Subcutaneous abdominal adipose tissue (tissue), 5 donors: ENCODE measurements around the gene MTRF1.

Experiments
- H3K27ac ChIP-seq: one replicate; pipeline ENCODE4 v1.7.0; 2013; ENCODE audit warnings: low read depth, mild to moderate bottlenecking, inconsistent platforms, low read length, moderate library complexity
- H3K27me3 ChIP-seq, 5 donors: one replicate each; pipeline ENCODE4 v1.7.0; 2013; ENCODE audit warnings: low read length in 5 of 5, inconsistent platforms in 1 of 5; ENCODE audit not compliant: control insufficient read depth in 5 of 5, insufficient read depth in 4 of 5
- H3K36me3 ChIP-seq, 5 donors: one replicate each; pipeline ENCODE4 v1.7.0; 2013; ENCODE audit warnings: low read length in 5 of 5; ENCODE audit not compliant: control insufficient read depth in 5 of 5, insufficient read depth in 5 of 5
- H3K4me1 ChIP-seq, 5 donors: one replicate each; pipeline ENCODE4 v1.7.0; 2013; ENCODE audit warnings: low read length in 5 of 5, mild to moderate bottlenecking in 3 of 5, moderate library complexity in 1 of 5; ENCODE audit not compliant: control insufficient read depth in 5 of 5, insufficient read depth in 5 of 5
- H3K4me3 ChIP-seq, 5 donors: one replicate each; pipeline ENCODE4 v1.7.0; 2013; ENCODE audit warnings: low read length in 5 of 5, low read depth in 1 of 5
- H3K9ac ChIP-seq, 5 donors: one replicate each; pipeline ENCODE4 v1.7.0; 2013; ENCODE audit warnings: low read length in 5 of 5, mild to moderate bottlenecking in 4 of 5, moderate library complexity in 3 of 5
- H3K9me3 ChIP-seq, 5 donors: one replicate each; pipeline ENCODE4 v1.7.0; 2013; ENCODE audit warnings: low read length in 5 of 5; ENCODE audit not compliant: control insufficient read depth in 5 of 5
- donor health status: healthy.
- donor health status: healthy.
- donor health status: healthy.
- donor health status: healthy.
- donor health status: healthy.

The MTRF1 gene

GRCh38 chr13:41250993-41251392 lies 12.4 kb downstream of the MTRF1 start:
- Histone ChIP-seq H3K9me3 (no peaks in the 10 kb centered on the region), H3K9ac (no peak overlapping the region), H3K36me3 (peaks cover 20 to 44% (median 28%) of the 10 kb centered on the region in 5 donors), H3K27ac (no peak overlapping the region), H3K4me1 (no peaks in the 10 kb centered on the region), H3K4me3 (no peak overlapping the region), H3K27me3 (no peaks in the 10 kb centered on the region)

- H3K27me3 ChIP-seq: no peaks in the 10 kb centered on the region
- peaks cover 9 to 28% (median 12%) of the 10 kb centered on the region in 5 donors for H3K36me3 ChIP-seq
- H3K9me3 ChIP-seq: no peaks in the 10 kb centered on the region
- no peak overlapping the region for H3K9ac ChIP-seq
- no peak overlapping the region for H3K4me3 ChIP-seq
- no peak overlapping the region for H3K27ac ChIP-seq
- no peaks in the 10 kb centered on the region for H3K4me1 ChIP-seq
These were observed 16.3 kb downstream of the MTRF1 start for GRCh38 chr13:41246969-41247680.

- Histone ChIP-seq H3K4me3 (no peak overlapping the region), H3K9me3 (no peaks in the 10 kb centered on the region), H3K9ac (no peak overlapping the region), H3K27me3 (no peaks in the 10 kb centered on the region), H3K36me3 (peaks cover 6 to 22% (median 11%) of the 10 kb centered on the region in 5 donors), H3K4me1 (no peaks in the 10 kb centered on the region), H3K27ac (no peak overlapping the region)
These were observed 18.8 kb downstream of the MTRF1 start for GRCh38 chr13:41244556-41244955.

GRCh38 chr13:41241626-41242025 lies 21.8 kb downstream of the MTRF1 start:
- no peak overlapping the region for H3K27ac ChIP-seq
- no peaks in the 10 kb centered on the region for H3K27me3 ChIP-seq
- H3K4me3 ChIP-seq: no peak overlapping the region
- no peak overlapping the region for H3K9ac ChIP-seq
- no peaks in the 10 kb centered on the region for H3K4me1 ChIP-seq
- peaks cover 5 to 17% (median 14%) of the 10 kb centered on the region in 5 donors for H3K36me3 ChIP-seq
- no peaks in the 10 kb centered on the region for H3K9me3 ChIP-seq

- H3K4me3 ChIP-seq: no peak overlapping the region
- H3K9ac ChIP-seq: no peak overlapping the region
- H3K9me3 ChIP-seq: no peaks in the 10 kb centered on the region
- H3K27ac ChIP-seq: no peak overlapping the region
- H3K4me1 ChIP-seq: no peaks in the 10 kb centered on the region
- peaks cover 7 to 24% (median 11%) of the 10 kb centered on the region in 5 donors for H3K36me3 ChIP-seq
- H3K27me3 ChIP-seq: no peaks in the 10 kb centered on the region
These were observed 27.0 kb downstream of the MTRF1 start for GRCh38 chr13:41236369-41236768.

- peaks cover 0 to 11% (median 2%) of the 10 kb centered on the region in 5 donors for H3K36me3 ChIP-seq
- H3K9me3 ChIP-seq: no peaks in the 10 kb centered on the region
- H3K4me1 ChIP-seq: no peaks in the 10 kb centered on the region
- H3K27me3 ChIP-seq: no peaks in the 10 kb centered on the region
- no peak overlapping the region for H3K27ac ChIP-seq
- no peak overlapping the region for H3K9ac ChIP-seq
- no peak overlapping the region for H3K4me3 ChIP-seq
These were observed 30.5 kb downstream of the MTRF1 start for GRCh38 chr13:41232578-41233480.

- H3K36me3 ChIP-seq: peaks cover 0 to 13% (median 2%) of the 10 kb centered on the region in 5 donors
- no peak overlapping the region for H3K27ac ChIP-seq
- no peak overlapping the region for H3K4me3 ChIP-seq
- H3K9ac ChIP-seq: no peak overlapping the region
- H3K9me3 ChIP-seq: no peaks in the 10 kb centered on the region
- no peaks in the 10 kb centered on the region for H3K4me1 ChIP-seq
- H3K27me3 ChIP-seq: no peaks in the 10 kb centered on the region
These were observed 31.6 kb downstream of the MTRF1 start for GRCh38 chr13:41231786-41232185.

- Histone ChIP-seq H3K4me3 (no peak overlapping the region), H3K36me3 (peaks cover 0 to 17% (median 3%) of the 10 kb centered on the region in 5 donors), H3K27ac (no peak overlapping the region), H3K4me1 (no peaks in the 10 kb centered on the region), H3K9me3 (no peaks in the 10 kb centered on the region), H3K9ac (no peak overlapping the region), H3K27me3 (no peaks in the 10 kb centered on the region)
These were observed 32.2 kb downstream of the MTRF1 start for GRCh38 chr13:41231025-41231677.

- H3K4me1 ChIP-seq: no peaks in the 10 kb centered on the region
- no peaks in the 10 kb centered on the region for H3K9me3 ChIP-seq
- H3K4me3 ChIP-seq: no peak overlapping the region
- no peak overlapping the region for H3K9ac ChIP-seq
- no peaks in the 10 kb centered on the region for H3K27me3 ChIP-seq
- no peak overlapping the region for H3K27ac ChIP-seq
- peaks cover 0 to 22% (median 3%) of the 10 kb centered on the region in 5 donors for H3K36me3 ChIP-seq
These were observed 34.0 kb downstream of the MTRF1 start for GRCh38 chr13:41229356-41229755.
